ENCODE measurements around the gene B3GAT1. TPM values are rescaled to one million over a fixed set of nuclear protein-coding genes. Genes with fewer than 3 reads are reported as not detected.

B3GAT1 gene
- total RNA-seq, 2 donors from 2014 or later, result 0.13 TPM; not detected in 1

DNA sequence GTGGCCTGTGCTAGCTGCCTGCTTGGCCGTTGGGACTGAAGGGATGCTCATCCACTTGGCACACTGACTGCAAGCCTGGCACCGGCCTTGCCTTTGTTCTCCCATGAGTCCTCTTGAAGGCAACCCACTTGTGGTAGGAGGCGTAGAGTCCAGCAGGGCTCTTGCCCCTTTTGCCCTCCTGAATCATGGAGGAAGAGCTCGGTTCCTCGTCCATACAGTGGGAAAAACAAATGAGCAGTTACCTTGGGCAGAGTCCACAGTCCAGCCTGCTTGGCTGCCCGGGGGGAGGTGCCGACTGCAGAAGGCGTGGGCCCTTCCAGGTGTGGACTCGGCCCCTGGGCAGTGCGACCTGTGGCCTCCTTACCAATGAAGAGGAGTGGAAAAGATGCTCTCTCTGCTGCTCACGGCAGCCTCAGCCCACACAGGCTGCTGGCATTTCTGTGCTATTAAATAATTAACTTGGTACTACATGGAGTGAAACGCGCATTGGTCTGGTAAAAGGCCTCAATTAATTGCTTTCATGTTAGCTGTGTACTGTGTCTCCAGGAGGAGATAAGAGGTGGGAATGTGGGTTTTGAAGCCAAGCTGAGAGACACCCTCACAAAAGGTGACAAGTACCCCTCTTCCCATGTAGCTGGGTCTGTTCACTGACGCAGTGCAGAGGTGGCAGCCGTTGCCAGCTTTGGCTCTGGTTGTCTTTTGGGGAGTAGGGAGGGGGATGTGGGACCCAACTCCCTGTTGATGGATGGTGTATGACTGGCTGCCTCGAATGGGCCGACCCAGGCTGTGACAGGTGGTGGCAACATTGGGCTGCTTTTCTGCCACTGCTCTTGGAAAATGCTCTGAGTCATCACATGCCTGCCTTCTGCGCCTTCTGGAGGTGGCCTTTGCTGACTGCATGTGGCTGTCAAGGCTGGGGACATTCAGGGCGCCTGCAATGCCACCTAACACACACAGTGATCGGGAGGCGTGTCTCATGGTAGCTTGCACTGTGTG lies 26.8 kb upstream of the B3GAT1 start:
- Histone ChIP-seq H3K36me3 (no peaks in the 10 kb centered on the region), H3K27ac (no peak overlapping the region), H3K27me3 (no peaks in the 10 kb centered on the region), H3K4me1 (no peaks in the 10 kb centered on the region), H3K4me3 (no peak overlapping the region), H3K9ac (ENCODE audit: low read depth in 2 of 2, low read length in 2 of 2) (no peak overlapping the region), H3K9me3 (no peaks in the 10 kb centered on the region)
- intact Hi-C loops (cut with DNase I), result no loop called here
- TF ChIP-seq, protein P1, sequence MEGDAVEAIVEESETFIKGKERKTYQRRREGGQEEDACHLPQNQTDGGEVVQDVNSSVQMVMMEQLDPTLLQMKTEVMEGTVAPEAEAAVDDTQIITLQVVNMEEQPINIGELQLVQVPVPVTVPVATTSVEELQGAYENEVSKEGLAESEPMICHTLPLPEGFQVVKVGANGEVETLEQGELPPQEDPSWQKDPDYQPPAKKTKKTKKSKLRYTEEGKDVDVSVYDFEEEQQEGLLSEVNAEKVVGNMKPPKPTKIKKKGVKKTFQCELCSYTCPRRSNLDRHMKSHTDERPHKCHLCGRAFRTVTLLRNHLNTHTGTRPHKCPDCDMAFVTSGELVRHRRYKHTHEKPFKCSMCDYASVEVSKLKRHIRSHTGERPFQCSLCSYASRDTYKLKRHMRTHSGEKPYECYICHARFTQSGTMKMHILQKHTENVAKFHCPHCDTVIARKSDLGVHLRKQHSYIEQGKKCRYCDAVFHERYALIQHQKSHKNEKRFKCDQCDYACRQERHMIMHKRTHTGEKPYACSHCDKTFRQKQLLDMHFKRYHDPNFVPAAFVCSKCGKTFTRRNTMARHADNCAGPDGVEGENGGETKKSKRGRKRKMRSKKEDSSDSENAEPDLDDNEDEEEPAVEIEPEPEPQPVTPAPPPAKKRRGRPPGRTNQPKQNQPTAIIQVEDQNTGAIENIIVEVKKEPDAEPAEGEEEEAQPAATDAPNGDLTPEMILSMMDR (IDR thresholded peaks at IDR 0.05), result no peak
- peak; percentile 23 for DNase-seq

- no peak for DNase-seq
- Histone ChIP-seq H3K4me3 (no peak overlapping the region), H3K27me3 (no peaks in the 10 kb centered on the region), H3K36me3 (no peaks in the 10 kb centered on the region), H3K27ac (no peak overlapping the region), H3K9me3 (no peaks in the 10 kb centered on the region), H3K9ac (ENCODE audit: low read depth in 2 of 2, low read length in 2 of 2) (no peak overlapping the region), H3K4me1 (no peaks in the 10 kb centered on the region)
- intact Hi-C loops (cut with DNase I), result no loop called here
- TF ChIP-seq, protein P1 (IDR thresholded peaks at IDR 0.05), result no peak
Measured at GRCh38 chr11:134437821-134438220, 25.8 kb upstream of the B3GAT1 start.

GRCh38 chr11:134436781-134437180 lies 24.7 kb upstream of the B3GAT1 start:
- H3K27me3 ChIP-seq, result no peaks in the 10 kb centered on the region
- no peaks in the 10 kb centered on the region for H3K4me1 ChIP-seq
- no peaks in the 10 kb centered on the region for H3K9me3 ChIP-seq
- no peaks in the 10 kb centered on the region for H3K36me3 ChIP-seq
- no peak overlapping the region for H3K27ac ChIP-seq
- TF ChIP-seq, protein P1 (IDR thresholded peaks at IDR 0.05), result no peak
- no peak for DNase-seq
- H3K9ac ChIP-seq (ENCODE audit: low read depth in 2 of 2, low read length in 2 of 2), result no peak overlapping the region
- no peak overlapping the region for H3K4me3 ChIP-seq
- intact Hi-C loops (cut with DNase I), result no loop called here

DNA sequence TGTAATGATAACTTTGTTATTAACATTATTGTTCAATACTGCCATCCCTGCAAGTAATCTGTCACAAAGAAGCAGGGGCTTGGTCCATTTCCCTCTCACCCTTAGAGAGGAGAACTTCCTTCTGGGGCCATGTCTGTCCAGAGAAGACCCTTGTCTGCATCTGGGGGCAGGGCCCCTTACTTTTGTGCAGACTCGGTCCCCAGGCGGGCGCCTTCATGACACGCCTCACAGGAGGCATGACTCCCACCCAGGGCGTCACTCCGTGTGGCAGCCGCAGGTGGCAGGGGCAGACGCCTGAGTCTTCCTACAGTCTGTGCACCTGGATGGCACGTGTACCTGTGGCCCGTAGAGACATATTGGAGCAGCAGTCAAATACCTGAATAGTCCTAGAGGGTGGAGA lies 21.8 kb upstream of the B3GAT1 start:
- intact Hi-C loops (cut with DNase I), result no loop called here
- Histone ChIP-seq H3K36me3 (no peaks in the 10 kb centered on the region), H3K9ac (ENCODE audit: low read depth in 2 of 2, low read length in 2 of 2) (no peak overlapping the region), H3K27ac (no peak overlapping the region), H3K27me3 (no peaks in the 10 kb centered on the region), H3K4me3 (no peak overlapping the region), H3K9me3 (no peaks in the 10 kb centered on the region), H3K4me1 (no peaks in the 10 kb centered on the region)
- TF ChIP-seq, protein P1 (IDR thresholded peaks at IDR 0.05), result no peak
- DNase-seq, result no peak

- no peak for DNase-seq
- no peaks in the 10 kb centered on the region for H3K36me3 ChIP-seq
- H3K4me1 ChIP-seq, result no peaks in the 10 kb centered on the region
- no peak overlapping the region for H3K27ac ChIP-seq
- intact Hi-C loops (cut with DNase I), result no loop called here
- H3K9ac ChIP-seq (ENCODE audit: low read depth in 2 of 2, low read length in 2 of 2), result no peak overlapping the region
- TF ChIP-seq, protein P1 (IDR thresholded peaks at IDR 0.05), result no peak
- no peaks in the 10 kb centered on the region for H3K9me3 ChIP-seq
- H3K27me3 ChIP-seq, result no peaks in the 10 kb centered on the region
- H3K4me3 ChIP-seq, result no peak overlapping the region
Measured at GRCh38 chr11:134433251-134433650, 21.2 kb upstream of the B3GAT1 start.

Measured in colonic mucosa (tissue), 4 donors.